Keratinocyte (primary cell): ENCODE data around the gene TENM3. TPM values are rescaled to one million over a fixed set of nuclear protein-coding genes. Genes with fewer than 3 reads are reported as not detected.

Experiments
- DNase-seq: peaks from one replicate; pipeline ENCODE4 v3.0.0-alpha.2; 2011; ENCODE audit warnings: low read depth, missing footprints, low spot score
- FAIRE-seq: peaks from 2 replicates; lab custom pipeline; 2011; peaks lifted over from hg19 to GRCh38; lab: Jason Lieb, UNC
- H2AFZ ChIP-seq: 2 replicates; pipeline ENCODE4 v1.6.0; 2012; ENCODE audit warnings: low read length, control low read depth, inconsistent platforms; ENCODE audit not compliant: control insufficient read depth
- H3K27ac ChIP-seq: 2 replicates; pipeline ENCODE4 v1.5.1; 2011; ENCODE audit warnings: low read length; ENCODE audit not compliant: control insufficient read depth, insufficient read depth
- H3K27me3 ChIP-seq: 3 replicates; pipeline ENCODE4 v1.6.0; 2011; ENCODE audit warnings: low read length; ENCODE audit not compliant: control insufficient read depth, insufficient read depth; ENCODE audit errors: extremely low read depth
- H3K36me3 ChIP-seq, 2 experiments: 2 replicates in 1 of 2; 3 replicates in 1 of 2; pipeline ENCODE4 v1.5.1; 2011; ENCODE audit warnings: low read length in 2 of 2, mild to moderate bottlenecking in 1 of 2; ENCODE audit not compliant: control insufficient read depth in 2 of 2, insufficient read depth in 2 of 2; ENCODE audit errors: extremely low read depth in 1 of 2
- H3K4me1 ChIP-seq: 3 replicates; pipeline ENCODE4 v1.5.1; 2011; ENCODE audit warnings: low read length; ENCODE audit not compliant: control insufficient read depth, insufficient read depth; ENCODE audit errors: extremely low read depth
- H3K4me2 ChIP-seq: 3 replicates; pipeline ENCODE4 v1.6.0; 2011; ENCODE audit warnings: low read depth, low read length; ENCODE audit not compliant: control insufficient read depth, insufficient read depth; ENCODE audit errors: extremely low read depth
- H3K4me3 ChIP-seq, 3 experiments: fragments of 200-600 bp in 1 of 3; sonication (generic) in 1 of 3; 2 replicates in 2 of 3; 3 replicates in 1 of 3; pipeline ENCODE4 v1.5.1; 2011 to 2016; ENCODE audit warnings: low read length in 3 of 3, mild to moderate bottlenecking in 3 of 3, control low read depth in 2 of 3, inconsistent platforms in 1 of 3, low read depth in 1 of 3, mixed read lengths in 1 of 3, mixed run types in 1 of 3, moderate library complexity in 1 of 3; ENCODE audit not compliant: control insufficient read depth in 2 of 3, insufficient read depth in 2 of 3; ENCODE audit errors: extremely low read depth in 1 of 3
- H3K79me2 ChIP-seq: 2 replicates; pipeline ENCODE4 v1.6.0; 2012; ENCODE audit warnings: low read length; ENCODE audit not compliant: control insufficient read depth, insufficient read depth
- H3K9ac ChIP-seq: 3 replicates; pipeline ENCODE4 v1.6.0; 2011; ENCODE audit warnings: low read length; ENCODE audit not compliant: control insufficient read depth, insufficient read depth; ENCODE audit errors: extremely low read depth
- H3K9me1 ChIP-seq: 3 replicates; pipeline ENCODE4 v1.6.0; 2011; ENCODE audit warnings: low read length; ENCODE audit not compliant: control insufficient read depth, insufficient read depth; ENCODE audit errors: extremely low read depth
- H3K9me3 ChIP-seq: 2 replicates; pipeline ENCODE4 v1.5.1; 2012; ENCODE audit warnings: low read depth, low read length; ENCODE audit not compliant: control insufficient read depth
- H4K20me1 ChIP-seq: 3 replicates; pipeline ENCODE4 v1.6.0; 2011; ENCODE audit warnings: low read length; ENCODE audit not compliant: control insufficient read depth, insufficient read depth; ENCODE audit errors: extremely low read depth
- EZH2 ChIP-seq: IDR thresholded peaks from one replicate; pipeline ENCODE4 v1.6.1; 2012; ENCODE audit warnings: inconsistent platforms, mild to moderate bottlenecking, low read length, moderate library complexity
- dilution Hi-C: fragments of 300-500 bp; cut with MboI; formaldehyde crosslinking; loops from one replicate; pipeline ENCODE4 v1.7.0; 2020; ENCODE audit warnings: low sequenced_read_pairs; ENCODE audit not compliant: extremely low pct_ligation_motif_present
- polyA plus RNA-seq, 5 experiments: library from polyadenylated mRNA; depleted of rRNA in 3 of 5; stranded (reverse) in 3 of 5; stranded (forward) in 1 of 5; unstranded in 1 of 5; fragments of >200 nt; gene quantifications; 1 replicate in 1 of 5; 2 replicates in 3 of 5; 3 replicates in 1 of 5; pipeline versions ENCODE4 v1.2.1 to v1.2.3, GENCODE V29; 2011 to 2012; ENCODE audit warnings: missing spikeins in 2 of 5, low read depth in 1 of 5, low replicate concordance in 1 of 5
- TF ChIP-seq, protein P1 (sequence below), 3 experiments: IDR thresholded peaks in 1 of 3; conservative IDR thresholded peaks in 1 of 3; optimal IDR thresholded peaks in 1 of 3; 2 replicates in 2 of 3; 3 replicates in 1 of 3; pipeline versions ENCODE3 to v1.5.1; 2011; ENCODE audit warnings: low read length in 3 of 3, mild to moderate bottlenecking in 3 of 3, moderate library complexity in 2 of 3, control low read depth in 1 of 3, inconsistent platforms in 1 of 3; ENCODE audit not compliant: insufficient read depth in 2 of 3; ENCODE audit errors: extremely low read depth in 1 of 3

The TENM3 gene
- polyA plus RNA-seq, 1 donor (not counting 4 experiments of a cell fraction or from before 2014, with no cell fraction given): 17.0 TPM

GRCh38 chr4:182443070-182443469 lies 199.9 kb downstream of the TENM3 start:
- Histone ChIP-seq H3K4me1 (no peaks in the 10 kb centered on the region), H3K27me3 (peaks cover 2% of the 10 kb centered on the region), H3K36me3 (no peaks in the 10 kb centered on the region), H4K20me1 (no peaks in the 10 kb centered on the region), H3K9me1 (no peaks in the 10 kb centered on the region), H3K4me2 (no peak overlapping the region), H3K9me3 (no peaks in the 10 kb centered on the region), H2AFZ (no peak overlapping the region), H3K27ac (no peak overlapping the region), H3K79me2 (no peaks in the 10 kb centered on the region), H3K9ac (no peak overlapping the region), H3K4me3 (no peak overlapping the region)
- no peak for FAIRE-seq
- TF ChIP-seq, protein P1, sequence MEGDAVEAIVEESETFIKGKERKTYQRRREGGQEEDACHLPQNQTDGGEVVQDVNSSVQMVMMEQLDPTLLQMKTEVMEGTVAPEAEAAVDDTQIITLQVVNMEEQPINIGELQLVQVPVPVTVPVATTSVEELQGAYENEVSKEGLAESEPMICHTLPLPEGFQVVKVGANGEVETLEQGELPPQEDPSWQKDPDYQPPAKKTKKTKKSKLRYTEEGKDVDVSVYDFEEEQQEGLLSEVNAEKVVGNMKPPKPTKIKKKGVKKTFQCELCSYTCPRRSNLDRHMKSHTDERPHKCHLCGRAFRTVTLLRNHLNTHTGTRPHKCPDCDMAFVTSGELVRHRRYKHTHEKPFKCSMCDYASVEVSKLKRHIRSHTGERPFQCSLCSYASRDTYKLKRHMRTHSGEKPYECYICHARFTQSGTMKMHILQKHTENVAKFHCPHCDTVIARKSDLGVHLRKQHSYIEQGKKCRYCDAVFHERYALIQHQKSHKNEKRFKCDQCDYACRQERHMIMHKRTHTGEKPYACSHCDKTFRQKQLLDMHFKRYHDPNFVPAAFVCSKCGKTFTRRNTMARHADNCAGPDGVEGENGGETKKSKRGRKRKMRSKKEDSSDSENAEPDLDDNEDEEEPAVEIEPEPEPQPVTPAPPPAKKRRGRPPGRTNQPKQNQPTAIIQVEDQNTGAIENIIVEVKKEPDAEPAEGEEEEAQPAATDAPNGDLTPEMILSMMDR (optimal IDR thresholded peaks at IDR 0.05 in 1 of 3, IDR thresholded peaks at IDR 0.05 in 1 of 3, conservative IDR thresholded peaks at IDR 0.05 in 1 of 3; ENCODE audit: extremely low read depth in 1 of 3, insufficient read depth in 2 of 3, low read length in 3 of 3): peak in 1 of 3 experiments; percentile 7
- no peak for TF ChIP-seq EZH2
- dilution Hi-C loops: no loop called here
- DNase-seq: no peak

DNA sequence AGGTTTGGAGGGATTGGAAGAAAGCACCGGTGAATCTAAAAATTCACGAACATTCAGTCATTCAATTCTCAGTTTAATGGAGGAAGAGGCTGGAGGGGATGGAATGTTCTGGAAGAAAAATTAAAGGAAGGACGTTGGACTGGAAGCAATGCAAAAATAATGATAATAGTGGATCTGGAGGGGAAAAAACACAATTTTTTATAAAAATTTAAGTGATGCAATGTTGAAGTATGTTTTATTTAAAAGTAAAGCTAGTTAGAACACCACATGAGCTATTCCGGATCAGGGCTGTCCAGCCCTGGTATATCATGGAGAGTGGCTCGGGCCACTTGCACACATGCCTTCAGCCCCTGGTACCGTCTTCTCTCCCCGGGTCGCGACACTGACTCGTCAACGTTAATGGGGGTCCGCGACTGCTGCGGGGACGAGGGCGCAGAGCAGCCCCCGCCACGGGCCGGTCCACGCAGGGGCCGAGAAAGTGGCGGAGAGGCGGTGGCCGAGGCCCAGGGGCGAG lies 204.6 kb downstream of the TENM3 start:
- dilution Hi-C loops: no loop called here
- Histone ChIP-seq H3K4me3 (peak overlapping the region; percentile 69 to 85 (median 75)), H4K20me1 (no peaks in the 10 kb centered on the region), H3K9ac (peak overlapping the region; percentile 79), H3K27me3 (peaks cover 4% of the 10 kb centered on the region), H3K9me3 (no peaks in the 10 kb centered on the region), H3K4me2 (peak overlapping the region; percentile 79), H2AFZ (peak overlapping the region; percentile 82), H3K9me1 (no peaks in the 10 kb centered on the region), H3K36me3 (no peaks in the 10 kb centered on the region), H3K79me2 (no peaks in the 10 kb centered on the region), H3K4me1 (no peaks in the 10 kb centered on the region), H3K27ac (no peak overlapping the region)
- DNase-seq (no peak), FAIRE-seq (no peak)
- no peak for TF ChIP-seq EZH2
- TF ChIP-seq, protein P1 (optimal IDR thresholded peaks at IDR 0.05 in 1 of 3, IDR thresholded peaks at IDR 0.05 in 1 of 3, conservative IDR thresholded peaks at IDR 0.05 in 1 of 3; ENCODE audit: extremely low read depth in 1 of 3, insufficient read depth in 2 of 3, low read length in 3 of 3): no peak
